Measurements from ENCODE around the gene KCNE4. TPM values are rescaled to one million over a fixed set of nuclear protein-coding genes. Genes with fewer than 3 reads are reported as not detected.
A peak's percentile ranks its signal among the peaks of the same experiment; 100 is the strongest.

KCNE4 gene
- total RNA-seq, 1 donor from 2014 or later, result 3.5 TPM

DNA sequence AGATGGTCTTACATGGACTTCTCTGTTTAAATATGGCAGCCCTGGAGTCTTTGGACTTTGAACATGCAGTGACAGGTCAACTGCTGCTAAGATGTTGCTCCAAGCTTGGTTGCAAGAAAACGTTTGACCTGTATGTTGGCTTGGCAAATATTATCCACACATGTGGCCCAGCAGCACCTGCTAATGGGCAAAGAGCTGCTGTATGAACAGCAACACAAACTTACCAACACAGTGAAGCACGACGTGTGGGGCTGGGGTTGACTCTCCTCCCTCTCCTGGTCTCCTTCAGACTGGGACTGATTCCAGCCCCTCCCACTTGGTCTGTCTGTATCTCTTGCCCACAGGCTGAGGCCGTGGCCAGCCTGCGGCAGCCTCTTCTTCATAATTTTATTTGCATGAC, 3.8 kb downstream of the KCNE4 start:
- DNase-seq (ENCODE audit: extremely low spot score, unreplicated experiment), result no peak
- H3K27ac Mint-ChIP-seq (ENCODE audit: unreplicated experiment), result peak overlapping the region; percentile 98
- no peaks in the 10 kb centered on the region for H3K27me3 Mint-ChIP-seq (ENCODE audit: unreplicated experiment)
- H3K36me3 Mint-ChIP-seq (ENCODE audit: unreplicated experiment), result no peaks in the 10 kb centered on the region
- peaks cover 85% of the 10 kb centered on the region for H3K4me1 Mint-ChIP-seq (ENCODE audit: unreplicated experiment)
- TF ChIP-seq, protein P1, sequence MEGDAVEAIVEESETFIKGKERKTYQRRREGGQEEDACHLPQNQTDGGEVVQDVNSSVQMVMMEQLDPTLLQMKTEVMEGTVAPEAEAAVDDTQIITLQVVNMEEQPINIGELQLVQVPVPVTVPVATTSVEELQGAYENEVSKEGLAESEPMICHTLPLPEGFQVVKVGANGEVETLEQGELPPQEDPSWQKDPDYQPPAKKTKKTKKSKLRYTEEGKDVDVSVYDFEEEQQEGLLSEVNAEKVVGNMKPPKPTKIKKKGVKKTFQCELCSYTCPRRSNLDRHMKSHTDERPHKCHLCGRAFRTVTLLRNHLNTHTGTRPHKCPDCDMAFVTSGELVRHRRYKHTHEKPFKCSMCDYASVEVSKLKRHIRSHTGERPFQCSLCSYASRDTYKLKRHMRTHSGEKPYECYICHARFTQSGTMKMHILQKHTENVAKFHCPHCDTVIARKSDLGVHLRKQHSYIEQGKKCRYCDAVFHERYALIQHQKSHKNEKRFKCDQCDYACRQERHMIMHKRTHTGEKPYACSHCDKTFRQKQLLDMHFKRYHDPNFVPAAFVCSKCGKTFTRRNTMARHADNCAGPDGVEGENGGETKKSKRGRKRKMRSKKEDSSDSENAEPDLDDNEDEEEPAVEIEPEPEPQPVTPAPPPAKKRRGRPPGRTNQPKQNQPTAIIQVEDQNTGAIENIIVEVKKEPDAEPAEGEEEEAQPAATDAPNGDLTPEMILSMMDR (IDR thresholded peaks at IDR 0.05), result no peak
- no peaks in the 10 kb centered on the region for H3K9me3 Mint-ChIP-seq (ENCODE audit: unreplicated experiment)
- peak overlapping the region; percentile 52 for H3K4me3 Mint-ChIP-seq (ENCODE audit: unreplicated experiment)

DNA sequence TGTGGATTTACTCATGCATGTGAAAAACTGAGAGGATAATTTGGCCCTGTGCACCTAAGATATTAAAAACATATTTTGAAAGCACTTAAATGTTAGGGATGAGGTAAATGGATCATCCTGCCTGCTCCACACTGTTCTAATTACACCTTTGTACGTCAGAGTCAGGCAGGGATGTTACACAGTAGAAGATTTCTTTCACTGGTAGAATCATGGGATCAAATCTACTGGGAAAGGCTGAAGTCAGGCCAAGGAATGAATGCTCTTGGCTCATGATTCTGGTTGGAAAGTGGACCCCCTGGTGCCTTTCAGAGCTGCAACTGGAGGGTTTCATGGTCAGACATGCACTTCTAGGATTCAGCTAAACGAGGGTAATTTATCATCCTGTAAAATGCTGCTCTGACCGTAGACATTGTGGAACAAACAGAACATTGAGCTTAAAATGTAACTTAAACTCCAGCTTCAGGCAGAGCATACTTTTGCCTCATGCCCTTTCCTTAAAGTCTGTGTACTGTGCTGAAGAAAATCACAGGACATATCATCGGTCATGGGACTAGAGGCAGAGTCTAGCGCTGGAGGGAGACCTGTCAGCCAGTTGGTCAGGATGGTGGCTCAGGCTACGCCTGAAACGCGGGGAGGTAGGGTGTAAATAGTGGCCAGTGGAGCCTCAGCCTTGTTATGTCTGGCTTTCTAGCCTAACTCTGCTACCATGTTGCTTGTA, 4.9 kb downstream of the KCNE4 start:
- peak overlapping the region; percentile 98 for H3K27ac Mint-ChIP-seq (ENCODE audit: unreplicated experiment)
- H3K36me3 Mint-ChIP-seq (ENCODE audit: unreplicated experiment), result no peaks in the 10 kb centered on the region
- H3K4me3 Mint-ChIP-seq (ENCODE audit: unreplicated experiment), result peak overlapping the region; percentile 0
- no peak for DNase-seq (ENCODE audit: extremely low spot score, unreplicated experiment)
- H3K4me1 Mint-ChIP-seq (ENCODE audit: unreplicated experiment), result peaks cover 85% of the 10 kb centered on the region
- H3K9me3 Mint-ChIP-seq (ENCODE audit: unreplicated experiment), result no peaks in the 10 kb centered on the region
- no peaks in the 10 kb centered on the region for H3K27me3 Mint-ChIP-seq (ENCODE audit: unreplicated experiment)
- TF ChIP-seq, protein P1 (IDR thresholded peaks at IDR 0.05), result no peak

DNA sequence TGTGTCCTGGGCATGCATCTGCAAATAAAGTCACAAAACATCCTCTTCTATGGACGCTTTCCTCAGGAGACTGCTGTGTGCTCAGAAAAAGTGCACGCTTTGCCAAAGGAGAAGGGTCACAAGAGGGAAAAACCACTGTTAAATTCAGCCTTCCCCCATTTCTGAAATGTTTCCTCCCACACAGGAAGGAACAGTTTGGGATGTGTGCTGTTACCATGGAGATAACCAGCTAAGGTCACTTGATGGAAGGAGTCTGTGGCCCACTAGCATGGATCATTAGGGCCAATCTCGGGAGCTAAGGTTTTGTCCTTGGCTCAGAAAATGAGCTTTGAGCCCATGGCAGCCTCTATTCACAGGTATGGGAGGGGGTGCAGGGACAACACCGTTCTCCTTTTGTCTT, 5.6 kb downstream of the KCNE4 start:
- no peak for DNase-seq (ENCODE audit: extremely low spot score, unreplicated experiment)
- TF ChIP-seq, protein P1 (IDR thresholded peaks at IDR 0.05), result no peak
- Mint-ChIP-seq H3K27ac (ENCODE audit: unreplicated experiment) (peak overlapping the region; percentile 98), H3K4me1 (ENCODE audit: unreplicated experiment) (peaks cover 85% of the 10 kb centered on the region), H3K36me3 (ENCODE audit: unreplicated experiment) (no peaks in the 10 kb centered on the region), H3K27me3 (ENCODE audit: unreplicated experiment) (no peaks in the 10 kb centered on the region), H3K4me3 (ENCODE audit: unreplicated experiment) (no peak overlapping the region), H3K9me3 (ENCODE audit: unreplicated experiment) (no peaks in the 10 kb centered on the region)

- no peak for DNase-seq (ENCODE audit: extremely low spot score, unreplicated experiment)
- Mint-ChIP-seq H3K27ac (ENCODE audit: unreplicated experiment) (peak overlapping the region; percentile 75), H3K36me3 (ENCODE audit: unreplicated experiment) (no peaks in the 10 kb centered on the region), H3K9me3 (ENCODE audit: unreplicated experiment) (no peaks in the 10 kb centered on the region), H3K4me1 (ENCODE audit: unreplicated experiment) (peaks cover 88% of the 10 kb centered on the region), H3K4me3 (ENCODE audit: unreplicated experiment) (no peak overlapping the region), H3K27me3 (ENCODE audit: unreplicated experiment) (no peaks in the 10 kb centered on the region)
- TF ChIP-seq, protein P1 (IDR thresholded peaks at IDR 0.05), result no peak
These were observed 7.1 kb downstream of the KCNE4 start for GRCh38 chr2:223058952-223059716.

DNA sequence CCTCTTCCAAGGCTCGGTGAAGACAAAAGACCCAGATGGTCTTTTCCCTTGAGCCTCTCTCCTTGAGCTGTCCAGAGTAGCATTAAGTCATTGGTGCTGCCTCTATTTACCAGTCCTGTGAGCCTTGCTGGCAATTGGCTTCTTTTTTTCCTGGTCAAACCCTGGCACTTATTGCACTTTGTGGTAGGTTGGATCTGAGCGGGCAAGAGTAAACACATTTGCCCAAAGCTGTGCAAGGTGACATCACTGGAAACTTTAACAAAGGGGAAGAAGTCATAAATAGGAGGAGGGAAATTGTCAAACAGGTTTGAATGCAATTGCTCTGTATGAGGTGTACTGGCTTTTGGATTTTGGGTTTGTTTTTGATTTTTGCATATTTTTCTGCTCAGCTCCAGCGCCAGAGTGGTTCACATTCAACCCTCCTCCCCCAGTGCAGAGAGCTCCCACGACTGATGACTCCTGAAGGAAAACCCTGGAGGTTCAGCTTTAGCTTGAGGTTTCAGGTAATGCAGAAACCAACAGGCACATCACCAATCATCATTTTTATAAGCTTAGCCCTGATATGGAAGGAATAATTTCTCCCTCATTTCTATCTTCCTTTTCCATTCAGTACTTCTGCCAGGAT, 8.3 kb downstream of the KCNE4 start:
- Mint-ChIP-seq H3K27me3 (ENCODE audit: unreplicated experiment) (no peaks in the 10 kb centered on the region), H3K4me1 (ENCODE audit: unreplicated experiment) (peaks cover 80% of the 10 kb centered on the region), H3K36me3 (ENCODE audit: unreplicated experiment) (no peaks in the 10 kb centered on the region), H3K4me3 (ENCODE audit: unreplicated experiment) (no peak overlapping the region), H3K27ac (ENCODE audit: unreplicated experiment) (peak overlapping the region; percentile 76), H3K9me3 (ENCODE audit: unreplicated experiment) (no peaks in the 10 kb centered on the region)
- TF ChIP-seq, protein P1 (IDR thresholded peaks at IDR 0.05), result no peak
- no peak for DNase-seq (ENCODE audit: extremely low spot score, unreplicated experiment)
